GM12878 (cell line): ENCODE data around the gene NINL. TPM values are rescaled to one million over a fixed set of nuclear protein-coding genes. Genes with fewer than 3 reads are reported as not detected.

Source experiments
- ATAC-seq: fragments of 200-7000 bp; cut with Tn5 transposase; 3 replicates; pipeline ENCODE4 v1.9.1; 2020; ENCODE audit warnings: mild to moderate bottlenecking, moderate library complexity
- BruUV-seq: library from RNA; stranded (reverse); fragments of 400-500 nt; replicated peaks from 2 replicates; lab custom pipeline; 2021; lab: Mats Ljungman, UMichigan
- CTCF ChIA-PET: fragments of 300-600 bp; sonication (Branson Sonifier 250); formaldehyde crosslinking; extraction: SDS; loops from one replicate; lab custom pipeline; 2021; ENCODE audit warnings: inconsistent platforms; lab: Yijun Ruan, JAX
- POLR2A ChIA-PET: fragments of 350-600 bp; formaldehyde crosslinking; extraction: SDS; loops from one replicate; lab custom pipeline; 2021; ENCODE audit warnings: inconsistent platforms; lab: Charles Lee
- RAD21 ChIA-PET: fragments of 300-600 bp; sonication (Branson Sonifier 250); formaldehyde crosslinking; loops from one replicate; lab custom pipeline; 2023; ENCODE audit warnings: antibody characterized with exemption; ENCODE audit not compliant: unreplicated experiment; lab: Charles Lee
- SMC1A ChIA-PET: fragments of 300-600 bp; sonication (Branson Sonifier 250); formaldehyde crosslinking; loops from one replicate; lab custom pipeline; 2023; ENCODE audit not compliant: unreplicated experiment, uncharacterized antibody; lab: Charles Lee
- DNase-seq: peaks from one replicate; pipeline ENCODE4 v3.0.0-alpha.2; 2011; ENCODE audit warnings: low read depth, low spot score
- FAIRE-seq: peaks from 3 replicates; lab custom pipeline; 2011; peaks lifted over from hg19 to GRCh38; lab: Jason Lieb, UNC
- H2AFZ ChIP-seq: 2 replicates; pipeline ENCODE4 v1.6.0; 2011; ENCODE audit warnings: low read depth, low read length, control low read depth; ENCODE audit not compliant: control insufficient read depth
- H3K27ac ChIP-seq: 2 replicates; pipeline ENCODE4 v1.5.1; 2011; ENCODE audit warnings: control low read depth; ENCODE audit not compliant: control insufficient read depth, insufficient read depth
- H3K27me3 ChIP-seq, 2 experiments: replicated peaks in 1 of 2; 2 replicates each; pipeline versions ENCODE4 v1.6.0 to v1.6.1; 2011; ENCODE audit warnings: low read length in 1 of 2; ENCODE audit not compliant: control insufficient read depth in 2 of 2, insufficient read depth in 2 of 2
- H3K36me3 ChIP-seq, 2 experiments: 2 replicates each; pipeline ENCODE4 v1.5.1; 2011; ENCODE audit warnings: low read length in 1 of 2; ENCODE audit not compliant: control insufficient read depth in 2 of 2, insufficient read depth in 2 of 2
- H3K4me1 ChIP-seq: 2 replicates; pipeline ENCODE4 v1.6.1; 2011; ENCODE audit warnings: mild to moderate bottlenecking, low read length, moderate library complexity, mixed read lengths; ENCODE audit not compliant: control insufficient read depth, insufficient read depth
- H3K4me2 ChIP-seq: 2 replicates; pipeline ENCODE4 v1.6.0; 2011; ENCODE audit warnings: control low read depth; ENCODE audit not compliant: control insufficient read depth, insufficient read depth
- H3K4me3 ChIP-seq: fragments of 200-600 bp; sonication (generic); 2 replicates; pipeline ENCODE4 v1.5.1; 2016
- H3K79me2 ChIP-seq: 2 replicates; pipeline ENCODE4 v1.6.0; 2011; ENCODE audit warnings: low read length; ENCODE audit not compliant: control insufficient read depth, insufficient read depth
- H3K9ac ChIP-seq: 2 replicates; pipeline ENCODE4 v1.8.0; 2011; ENCODE audit warnings: low read length, control low read depth, mixed read lengths; ENCODE audit not compliant: control insufficient read depth, insufficient read depth
- H3K9me3 ChIP-seq: replicated peaks from 3 replicates; pipeline ENCODE4 v1.5.1; 2011; ENCODE audit warnings: mild to moderate bottlenecking, low read length; ENCODE audit not compliant: control insufficient read depth, insufficient read depth
- H4K20me1 ChIP-seq: 2 replicates; pipeline ENCODE4 v1.6.0; 2011; ENCODE audit not compliant: control insufficient read depth, insufficient read depth
- ATF2 ChIP-seq: IDR thresholded peaks from 2 replicates; pipeline ENCODE4 v1.6.1; 2012; ENCODE audit warnings: low read length, inconsistent platforms
- ATF7 ChIP-seq: fragments of 450-650 bp; IDR thresholded peaks from 2 replicates; pipeline ENCODE4 v1.6.1; 2016; ENCODE audit warnings: low read depth, mild to moderate bottlenecking
- BHLHE40 ChIP-seq, 2 experiments: fragments of 450-650 bp in 1 of 2; IDR thresholded peaks; 2 replicates each; pipeline ENCODE4 v1.6.1; 2011 to 2017; ENCODE audit warnings: low read depth in 2 of 2, borderline replicate concordance in 1 of 2, improper control_type of control experiment in 1 of 2, low read length in 1 of 2, mild to moderate bottlenecking in 1 of 2
- DPF2 ChIP-seq: fragments of 450-650 bp; IDR thresholded peaks from 2 replicates; pipeline ENCODE4 v1.6.1; 2017; ENCODE audit warnings: mild to moderate bottlenecking
- EED ChIP-seq: sonication (generic); IDR thresholded peaks from 2 replicates; pipeline ENCODE4 v1.6.1; 2016; ENCODE audit warnings: antibody characterized with exemption, low read depth
- FOS ChIP-seq: IDR thresholded peaks from 3 replicates; pipeline ENCODE4 v1.6.1; 2011; ENCODE audit warnings: borderline replicate concordance; ENCODE audit not compliant: insufficient read length; ENCODE audit errors: extremely low read depth
- IRF3 ChIP-seq: fragments of 450-650 bp; IDR thresholded peaks from 2 replicates; pipeline ENCODE4 v1.6.1; 2014; ENCODE audit warnings: mild to moderate bottlenecking
- KAT2A ChIP-seq: conservative IDR thresholded peaks from 2 replicates; pipeline ENCODE4 v1.6.1; 2011; ENCODE audit warnings: low read depth, low read length; ENCODE audit not compliant: control insufficient read depth
- NKRF ChIP-seq: fragments of 450-650 bp; conservative IDR thresholded peaks from 2 replicates; pipeline ENCODE4 v1.6.1; 2017; ENCODE audit warnings: mild to moderate bottlenecking, moderate library complexity
- PBX3 ChIP-seq: IDR thresholded peaks from 2 replicates; pipeline ENCODE4 v1.6.1; 2011; ENCODE audit warnings: mild to moderate bottlenecking, low read depth, low read length, moderate library complexity; ENCODE audit not compliant: insufficient replicate concordance
- RAD51 ChIP-seq: fragments of 450-650 bp; IDR thresholded peaks from 2 replicates; pipeline ENCODE4 v1.6.1; 2016; ENCODE audit warnings: moderate library complexity, mild to moderate bottlenecking, inconsistent platforms
- RBBP5 ChIP-seq: fragments of 200-600 bp; sonication (generic); conservative IDR thresholded peaks from 2 replicates; pipeline ENCODE4 v1.6.1; 2016
- SMC3 ChIP-seq: IDR thresholded peaks from 2 replicates; pipeline ENCODE4 v1.6.1; 2011; ENCODE audit warnings: low read length, improper control_type of control experiment, borderline replicate concordance
- YY1 ChIP-seq: IDR thresholded peaks from 2 replicates; pipeline ENCODE4 v1.6.1; 2011; ENCODE audit warnings: low read depth, mild to moderate bottlenecking, low read length
- ZNF622 ChIP-seq: fragments of 450-650 bp; IDR thresholded peaks from 2 replicates; pipeline ENCODE4 v1.6.1; 2017; ENCODE audit warnings: mild to moderate bottlenecking, inconsistent platforms
- ZNF687 ChIP-seq: fragments of 450-650 bp; IDR thresholded peaks from 2 replicates; pipeline ENCODE4 v1.6.1; 2017; ENCODE audit warnings: mild to moderate bottlenecking, moderate library complexity
- WGBS: methylation state at CpG from one replicate; pipeline ENCODE4 v1.1.6; 2016; ENCODE audit warnings: low lambda C conversion rate; ENCODE audit not compliant: insufficient replicate concordance, insufficient coverage; ENCODE audit errors: missing lambda C conversion rate; 5-methylcytosine and 5-hydroxymethylcytosine counted together
- in situ Hi-C: fragments of 300-500 bp; cut with MboI; formaldehyde crosslinking; loops from 9 replicates; pipeline ENCODE4 v1.14.3; 2018; ENCODE audit warnings: mixed read lengths
- intact Hi-C: fragments of 100-400 bp; cut with micrococcal nuclease; formaldehyde crosslinking; loops from one replicate; pipeline ENCODE4 v1.14.2; 2022; ENCODE audit not compliant: unreplicated experiment
- polyA plus RNA-seq, 11 experiments: library from polyadenylated mRNA; depleted of rRNA in 4 of 11; unstranded in 6 of 11; stranded (reverse) in 5 of 11; fragments of >200 nt; fragmentation: Nextera tagmentation in 4 of 11; fragmentation: Illumina TruSeq in 1 of 11; extraction: Ambion mirVana in 4 of 11; extraction: Trizol in 1 of 11; gene quantifications; 1 replicate in 1 of 11; 2 replicates in 10 of 11; pipeline versions ENCODE4 v1.2.1 to v1.2.3, GENCODE V29; 2011 to 2016; ENCODE audit warnings: inconsistent platforms in 2 of 11, missing spikeins in 2 of 11, low read depth in 1 of 11
- total RNA-seq, 4 experiments: library from RNA; depleted of rRNA in 3 of 4; stranded (reverse); fragments of >200 nt in 3 of 4; fragmentation: Illumina TruSeq in 1 of 4; extraction: Trizol in 1 of 4; gene quantifications; 2 replicates each; pipeline versions ENCODE4 v1.2.1 to v1.2.3, GENCODE V29; 2013 to 2021

Gene NINL
- total and polyA plus RNA-seq, 10 of the 15 experiments (the other 5 are each of a cell fraction or from before 2014, with no cell fraction given): 0.04 to 0.77 (median 0.23) TPM; not detected in 1

GRCh38 chr20:25479638-25480037 lies 105.7 kb downstream of the NINL start:
- no peaks in the 10 kb centered on the region for H3K36me3 ChIP-seq
- in situ Hi-C loops: no loop called here
- RAD21 ChIA-PET: no interaction called here
- WGBS: 40% methylated on average over 5 of the region's 5 CpGs
- FAIRE-seq (no peak), ATAC-seq (no peak), DNase-seq (no peak)
- H4K20me1 ChIP-seq: no peaks in the 10 kb centered on the region
- H3K27ac ChIP-seq: no peak overlapping the region
- CTCF ChIA-PET: no interaction called here
- H2AFZ ChIP-seq: no peak overlapping the region
- no peaks in the 10 kb centered on the region for H3K9me3 ChIP-seq
- no peaks in the 10 kb centered on the region for H3K4me1 ChIP-seq
- no peak overlapping the region for H3K4me3 ChIP-seq
- no peaks in the 10 kb centered on the region; a peak in 1 of 4 replicates for H3K27me3 ChIP-seq
- no TSS peak for BruUV-seq
- SMC1A ChIA-PET: no interaction called here
- no peaks in the 10 kb centered on the region for H3K79me2 ChIP-seq
- intact Hi-C loops: no loop called here
- H3K9ac ChIP-seq: no peak overlapping the region
- TF ChIP-seq ZNF687 (no peak), ATF2 (no peak), EED (no peak), ATF7 (no peak), SMC3 (no peak), PBX3 (no peak), ZNF622 (no peak), RBBP5 (no peak), FOS (no peak), DPF2 (no peak), NKRF (no peak), BHLHE40 (IDR thresholded peaks at IDR 0.05; ENCODE audit: borderline replicate concordance in 1 of 2, low read depth in 2 of 2, low read length in 1 of 2) (no peak), KAT2A (no peak), YY1 (no peak), RAD51 (no peak), IRF3 (no peak)
- no peak overlapping the region for H3K4me2 ChIP-seq
- POLR2A ChIA-PET: no interaction called here
